K562 (cell line): ENCODE data around the gene GRID2IP.

Experiments
- EP300 ChIP-seq: IDR thresholded peaks from 2 replicates; pipeline ENCODE4 v1.6.1; 2012; ENCODE audit warnings: low read length, improper control_type of control experiment
- ZNF644 ChIP-seq: fragments of 200-800 bp; sonication (Bioruptor generic); IDR thresholded peaks from 2 replicates; pipeline ENCODE4 v1.6.1; 2016; ENCODE audit warnings: low read depth, missing genetic modification characterization, missing compliant biosample characterization
- TF ChIP-seq, protein P1 (sequence below), 3 experiments: fragments of 200-800 bp in 1 of 3; fragments of 250-450 bp in 1 of 3; fragments of 450-650 bp in 1 of 3; sonication (Bioruptor Pico) in 1 of 3; sonication (Bioruptor generic) in 1 of 3; formaldehyde crosslinking in 1 of 3; IDR thresholded peaks; 2 replicates each; pipeline versions ENCODE4 v1.6.1 to v1.8.0; 2016 to 2022; ENCODE audit warnings: mild to moderate bottlenecking in 2 of 3, missing genetic modification characterization in 2 of 3, missing compliant biosample characterization in 1 of 3, moderate library complexity in 1 of 3

GRCh38 chr7:6475433-6476186 is 75.7 kb downstream of the GRID2IP start:
- TF ChIP-seq ZNF644 (tag) = no peak
- TF ChIP-seq, protein P1, sequence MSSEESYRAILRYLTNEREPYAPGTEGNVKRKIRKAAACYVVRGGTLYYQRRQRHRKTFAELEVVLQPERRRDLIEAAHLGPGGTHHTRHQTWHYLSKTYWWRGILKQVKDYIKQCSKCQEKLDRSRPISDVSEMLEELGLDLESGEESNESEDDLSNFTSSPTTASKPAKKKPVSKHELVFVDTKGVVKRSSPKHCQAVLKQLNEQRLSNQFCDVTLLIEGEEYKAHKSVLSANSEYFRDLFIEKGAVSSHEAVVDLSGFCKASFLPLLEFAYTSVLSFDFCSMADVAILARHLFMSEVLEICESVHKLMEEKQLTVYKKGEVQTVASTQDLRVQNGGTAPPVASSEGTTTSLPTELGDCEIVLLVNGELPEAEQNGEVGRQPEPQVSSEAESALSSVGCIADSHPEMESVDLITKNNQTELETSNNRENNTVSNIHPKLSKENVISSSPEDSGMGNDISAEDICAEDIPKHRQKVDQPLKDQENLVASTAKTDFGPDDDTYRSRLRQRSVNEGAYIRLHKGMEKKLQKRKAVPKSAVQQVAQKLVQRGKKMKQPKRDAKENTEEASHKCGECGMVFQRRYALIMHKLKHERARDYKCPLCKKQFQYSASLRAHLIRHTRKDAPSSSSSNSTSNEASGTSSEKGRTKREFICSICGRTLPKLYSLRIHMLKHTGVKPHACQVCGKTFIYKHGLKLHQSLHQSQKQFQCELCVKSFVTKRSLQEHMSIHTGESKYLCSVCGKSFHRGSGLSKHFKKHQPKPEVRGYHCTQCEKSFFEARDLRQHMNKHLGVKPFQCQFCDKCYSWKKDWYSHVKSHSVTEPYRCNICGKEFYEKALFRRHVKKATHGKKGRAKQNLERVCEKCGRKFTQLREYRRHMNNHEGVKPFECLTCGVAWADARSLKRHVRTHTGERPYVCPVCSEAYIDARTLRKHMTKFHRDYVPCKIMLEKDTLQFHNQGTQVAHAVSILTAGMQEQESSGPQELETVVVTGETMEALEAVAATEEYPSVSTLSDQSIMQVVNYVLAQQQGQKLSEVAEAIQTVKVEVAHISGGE (CRISPR knock-in tag; IDR thresholded peaks at IDR 0.05) = no peak
- TF ChIP-seq EP300 = no peak
